DMS 273 (cell line): Measurements from ENCODE around the gene ZFAND3.

Source experiments
- DNase-seq: peaks from one replicate; lab custom pipeline; 2025; ENCODE audit not compliant: unreplicated experiment; lab: John Stamatoyannopoulos, UW

The ZFAND3 gene

DNA sequence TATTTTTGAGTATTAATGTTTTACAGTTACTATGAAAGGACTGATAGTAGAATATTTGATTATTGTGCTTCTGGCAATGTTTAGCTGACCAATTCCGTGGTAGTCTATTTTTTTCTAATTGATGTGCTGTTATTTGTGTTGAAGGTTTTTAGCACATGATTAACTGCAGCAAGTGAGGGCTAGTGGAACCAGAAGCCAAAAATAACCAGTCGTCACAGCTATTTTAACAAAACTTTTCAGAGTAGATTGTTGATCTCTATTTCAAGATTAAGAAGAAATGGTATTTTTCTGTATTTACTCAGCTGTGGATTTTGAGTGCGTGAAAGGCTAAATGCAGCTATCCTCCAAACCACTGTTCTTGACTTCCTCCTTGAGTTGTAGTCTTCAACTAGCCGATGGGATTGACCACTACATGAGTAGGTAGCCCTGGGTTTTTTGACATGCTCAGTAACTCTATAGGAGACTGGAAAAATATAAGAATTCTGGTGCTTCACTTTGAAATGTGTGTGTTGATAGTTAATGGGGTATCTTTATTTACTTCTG, 258.0 kb downstream of the ZFAND3 start:
- no peak for DNase-seq

DNA sequence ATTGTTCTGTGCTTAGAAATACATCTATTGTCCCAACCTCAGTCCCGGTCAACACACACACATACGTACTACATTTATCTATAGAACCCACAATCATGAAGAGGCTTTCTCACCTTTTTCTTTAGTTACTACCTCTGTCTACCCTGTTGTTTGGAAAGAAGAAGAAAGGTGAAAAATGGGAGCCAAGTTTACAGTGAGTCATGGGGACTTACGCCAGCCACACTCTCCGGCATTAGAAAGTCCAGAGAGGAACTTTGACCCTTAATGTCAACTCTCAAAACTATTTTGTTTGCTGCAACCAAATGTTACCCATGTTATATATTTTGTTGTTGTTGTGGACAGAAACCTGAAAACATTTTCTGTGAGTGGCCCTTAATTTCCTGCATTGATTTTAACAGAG, 259.1 kb downstream of the ZFAND3 start:
- no peak for DNase-seq

DNA sequence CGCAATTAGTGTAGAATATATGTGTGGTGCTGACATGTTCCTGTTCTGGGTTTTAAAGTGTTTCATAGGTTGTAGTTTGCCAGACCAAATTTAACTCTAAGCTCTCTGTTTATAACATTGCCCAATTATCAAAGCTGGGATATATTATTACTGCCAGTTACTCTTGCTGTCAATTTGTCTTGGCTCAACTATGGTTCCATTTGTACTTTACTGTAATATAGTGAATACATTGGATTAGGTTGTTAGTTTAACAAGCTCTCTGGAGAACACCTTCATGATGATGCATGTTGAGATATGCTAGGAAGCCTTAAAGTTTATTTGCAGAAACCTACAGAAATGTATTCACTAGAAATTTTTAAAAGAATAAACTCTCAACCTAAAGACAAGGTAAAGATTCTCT, 259.6 kb downstream of the ZFAND3 start:
- no peak for DNase-seq

DNA sequence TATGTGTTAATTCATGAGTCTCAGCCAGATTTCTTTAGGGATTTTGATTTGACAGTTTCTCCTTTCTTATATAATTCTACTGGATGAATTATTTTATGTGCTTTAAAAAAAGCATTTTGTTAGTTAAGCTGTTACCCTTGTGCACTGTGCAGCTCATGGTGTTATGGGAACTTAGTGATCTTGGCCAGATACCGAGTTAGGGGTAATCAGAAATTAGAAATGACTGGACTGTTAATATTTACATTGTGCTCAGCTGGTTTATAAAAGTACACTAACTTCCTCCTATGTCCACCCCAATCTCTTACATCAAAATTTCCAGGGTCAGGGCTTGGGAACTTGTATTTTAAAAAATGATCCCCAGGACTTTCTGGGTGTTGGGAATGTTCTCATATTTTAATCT, 260.0 kb downstream of the ZFAND3 start:
- DNase-seq, result no peak

DNA sequence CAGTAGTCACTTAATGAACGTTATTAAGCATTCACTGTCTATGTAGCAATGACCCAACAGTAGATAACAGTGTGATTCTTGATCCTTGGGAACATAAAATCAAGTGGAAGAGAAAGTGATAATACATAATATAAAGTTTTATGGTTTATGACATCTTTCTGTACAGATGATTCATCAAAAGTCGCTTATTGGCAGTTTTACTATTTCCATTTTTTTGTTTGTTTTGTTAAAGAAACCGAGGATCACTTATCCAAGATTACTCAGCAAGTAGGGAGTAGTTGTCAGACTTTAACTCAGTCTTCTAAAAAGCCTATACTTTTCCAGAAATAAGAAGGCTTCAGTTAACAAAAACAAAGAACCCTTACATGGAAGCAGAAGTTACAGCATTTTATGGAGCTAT, 260.8 kb downstream of the ZFAND3 start:
- no peak for DNase-seq

DNA sequence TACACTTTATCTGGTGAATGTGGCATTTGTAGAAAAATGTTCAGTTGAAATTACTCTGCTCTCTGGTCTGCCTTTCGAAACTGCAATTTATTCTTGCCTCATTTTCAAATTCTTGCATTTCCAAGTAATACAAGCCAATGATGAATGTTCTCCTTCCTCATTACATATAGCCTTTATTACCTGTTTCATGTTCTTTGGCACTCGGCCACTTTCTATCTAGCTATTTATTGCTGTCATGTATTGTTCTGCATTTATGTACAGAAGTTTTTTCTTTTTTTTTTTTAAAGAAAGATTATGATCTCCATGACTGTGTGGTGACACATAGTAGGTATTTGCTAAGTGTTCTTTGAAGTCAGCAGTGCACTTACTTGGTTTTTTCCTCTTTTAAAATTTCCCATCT, 261.4 kb downstream of the ZFAND3 start:
- DNase-seq, result no peak

DNA sequence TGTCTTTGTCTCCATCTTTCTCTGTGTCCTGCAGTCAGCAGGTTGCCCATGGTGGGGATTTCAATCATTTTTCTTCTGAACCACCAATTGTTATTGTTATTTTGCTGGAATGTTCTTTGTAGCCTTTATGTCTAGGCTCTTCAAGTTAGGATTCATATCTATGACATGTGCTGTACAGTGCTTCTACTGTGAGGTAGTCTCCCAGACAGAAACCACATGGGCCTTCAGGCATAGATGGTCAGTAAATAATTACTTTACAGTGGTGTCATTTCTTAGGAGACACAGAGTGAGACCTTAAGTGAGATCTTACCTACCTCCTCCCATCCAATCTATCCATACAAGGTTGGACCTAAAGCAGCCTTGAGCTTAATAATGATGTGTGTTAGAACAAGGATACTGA, 265.5 kb downstream of the ZFAND3 start:
- no peak for DNase-seq

DNA sequence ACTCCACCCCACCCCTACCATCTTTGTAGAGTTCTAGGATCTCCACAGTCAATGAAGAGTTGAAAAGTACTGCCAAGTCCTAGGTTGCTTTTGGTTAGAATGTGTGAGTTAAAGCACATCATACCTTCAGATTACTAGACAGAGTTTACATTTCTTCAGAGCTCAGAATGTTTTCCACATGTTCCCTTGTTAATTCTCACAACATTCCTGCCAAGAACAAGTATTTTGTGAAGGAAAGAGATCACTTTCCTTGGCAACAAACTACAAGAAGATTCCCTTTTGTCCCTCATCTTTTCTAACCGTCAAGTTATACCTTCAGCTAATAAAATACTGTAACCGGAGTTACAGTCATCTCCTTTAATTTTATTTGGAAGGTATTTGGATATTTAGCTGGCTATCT, 266.8 kb downstream of the ZFAND3 start:
- no peak for DNase-seq

DNA sequence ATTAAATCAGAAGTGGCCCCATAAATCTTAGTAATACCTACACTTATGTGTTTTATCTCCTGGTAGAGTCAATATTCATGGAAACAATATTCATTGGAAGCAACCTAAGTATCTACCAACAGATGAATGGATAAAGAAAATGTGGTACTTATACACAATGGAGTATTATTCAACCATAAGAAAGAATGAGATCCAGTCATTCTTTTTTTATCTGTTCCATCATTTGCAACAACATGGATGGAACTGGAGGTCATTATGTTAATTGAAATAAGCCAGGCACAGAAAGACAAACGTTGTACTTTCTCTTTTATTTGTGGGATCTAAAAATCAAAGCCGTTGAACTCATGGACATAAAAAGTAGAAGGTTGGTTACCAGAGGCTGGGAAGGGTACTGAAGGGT, 268.5 kb downstream of the ZFAND3 start:
- no peak for DNase-seq

DNA sequence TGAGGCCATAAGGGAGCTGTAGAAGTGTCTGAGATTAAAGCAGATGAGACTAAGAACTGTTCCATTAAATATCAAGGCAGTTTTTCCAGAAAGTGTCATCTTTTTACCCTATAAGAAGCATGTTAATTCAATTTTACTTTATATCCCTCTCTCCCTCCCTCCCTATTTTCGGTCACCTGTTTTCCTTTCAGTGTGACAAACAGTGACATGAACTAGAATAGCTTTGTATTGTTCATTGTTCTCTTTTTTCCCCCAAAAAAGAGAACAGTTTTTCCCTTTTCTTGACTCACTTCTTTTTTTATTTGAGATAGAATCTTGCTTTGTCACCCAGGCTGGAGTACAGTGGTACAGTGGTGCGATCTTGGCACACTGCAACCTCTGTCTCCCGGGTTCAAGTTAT, 269.3 kb downstream of the ZFAND3 start:
- no peak for DNase-seq

DNA sequence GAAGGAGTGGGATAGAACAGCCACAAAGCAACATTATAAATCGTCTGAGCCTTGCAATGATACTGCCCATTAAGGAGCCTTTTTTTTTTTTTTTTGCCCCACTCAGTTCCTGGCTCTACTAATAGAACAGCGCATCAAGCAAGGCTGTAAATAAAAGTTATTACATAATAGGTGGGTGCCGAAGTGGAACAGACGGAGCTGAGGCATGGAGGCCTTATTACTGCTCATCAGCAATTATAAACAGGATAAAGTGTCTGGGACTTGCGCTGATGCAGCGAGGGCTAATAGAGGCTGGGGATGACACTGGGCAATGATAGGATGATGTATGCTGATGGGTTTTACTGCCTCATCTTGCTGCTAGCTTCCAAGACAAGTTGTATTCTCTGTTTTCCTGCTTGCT, 272.1 kb downstream of the ZFAND3 start:
- DNase-seq, result no peak

DNA sequence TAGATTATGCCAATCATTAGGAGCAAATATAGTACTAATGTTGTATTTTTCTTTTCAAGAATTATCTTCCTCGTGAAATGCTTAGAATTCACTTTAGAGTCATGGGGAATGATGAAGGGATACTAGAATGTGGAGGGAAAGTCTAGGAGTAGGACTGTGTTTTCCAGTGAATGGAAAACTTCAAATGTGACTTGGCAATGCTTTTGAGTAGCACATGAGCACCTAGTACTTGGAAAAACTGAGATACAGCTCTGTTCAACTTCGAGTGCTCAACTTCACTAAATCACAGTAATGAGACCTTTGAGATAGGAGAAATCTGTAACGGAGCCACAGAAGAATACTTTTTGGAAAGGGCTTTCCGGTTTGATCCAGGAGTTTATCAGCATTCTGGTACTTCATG, 272.9 kb downstream of the ZFAND3 start:
- no peak for DNase-seq

DNA sequence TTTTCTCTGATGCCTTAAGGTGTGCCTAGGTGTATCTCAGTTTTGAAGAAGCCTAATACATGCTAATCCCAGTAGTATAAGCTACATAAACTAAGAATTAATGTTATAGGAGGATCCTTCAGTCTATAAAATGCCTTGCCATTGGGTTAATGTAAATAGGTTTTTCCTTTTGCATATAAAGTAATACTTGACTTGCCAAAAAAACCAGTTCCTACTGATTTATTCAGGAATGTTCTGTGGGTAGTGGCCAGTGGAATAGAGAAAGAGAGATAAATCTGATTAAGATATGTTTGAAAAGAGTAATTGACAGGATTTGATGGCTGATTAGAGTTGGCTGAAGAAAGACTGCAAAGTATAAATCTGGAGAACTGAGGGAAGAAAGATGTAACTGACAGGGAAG, 273.4 kb downstream of the ZFAND3 start:
- DNase-seq, result no peak

DNA sequence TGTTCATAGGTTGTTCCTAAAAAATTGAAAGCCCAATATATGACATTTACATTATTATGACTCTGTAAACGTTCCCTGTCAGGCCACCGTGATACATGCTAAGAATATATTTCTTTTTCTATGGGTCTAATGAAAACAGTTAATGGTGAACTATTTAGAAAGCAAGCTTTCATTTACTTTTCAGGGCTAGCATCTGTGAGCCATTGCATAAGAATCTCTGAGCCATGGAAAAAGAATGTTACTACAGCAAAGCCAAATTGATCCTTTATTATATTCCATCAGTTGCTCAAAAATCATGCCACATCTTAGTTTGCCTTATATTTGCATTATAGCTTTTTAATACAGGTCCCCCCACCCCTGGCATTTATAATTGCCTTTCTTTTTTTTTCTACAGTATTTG, 275.5 kb downstream of the ZFAND3 start:
- DNase-seq, result no peak

DNA sequence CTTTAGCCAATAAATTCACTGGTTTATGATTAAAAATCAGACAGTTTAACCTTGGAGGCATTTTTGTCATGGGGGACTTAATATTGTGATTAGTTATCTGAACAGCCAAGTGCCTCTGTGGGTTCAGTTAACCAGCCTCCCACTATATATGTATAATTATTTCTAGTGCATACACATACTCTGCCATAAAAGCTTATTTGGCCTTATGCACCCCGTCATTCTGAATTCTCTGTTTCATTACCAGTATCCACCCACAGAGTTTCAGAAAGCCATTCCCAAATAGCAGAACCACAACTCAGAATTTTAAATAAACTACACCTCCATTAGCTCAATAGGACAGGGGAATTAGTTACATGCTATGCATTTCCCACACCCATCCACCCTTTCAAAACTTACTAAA, 279.7 kb downstream of the ZFAND3 start:
- DNase-seq, result no peak

DNA sequence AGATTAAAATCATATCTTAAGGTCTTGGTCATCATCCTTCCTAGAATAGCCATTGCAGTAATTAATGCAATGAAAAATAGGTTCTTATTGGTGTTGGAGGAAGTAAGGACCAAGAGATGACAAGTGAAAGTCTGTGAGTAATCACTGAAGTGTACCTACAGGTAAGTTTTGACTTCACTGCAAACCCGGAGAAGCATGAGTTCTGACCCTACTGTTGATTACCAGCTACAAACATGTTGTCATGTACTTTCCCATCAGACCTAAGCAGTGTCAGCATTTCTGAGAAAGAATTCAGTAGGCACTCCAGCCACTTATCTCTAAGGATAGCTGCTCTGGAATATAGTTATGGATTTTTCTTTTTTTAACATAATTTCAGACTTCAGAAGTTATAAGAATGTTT, 280.9 kb downstream of the ZFAND3 start:
- no peak for DNase-seq

DNA sequence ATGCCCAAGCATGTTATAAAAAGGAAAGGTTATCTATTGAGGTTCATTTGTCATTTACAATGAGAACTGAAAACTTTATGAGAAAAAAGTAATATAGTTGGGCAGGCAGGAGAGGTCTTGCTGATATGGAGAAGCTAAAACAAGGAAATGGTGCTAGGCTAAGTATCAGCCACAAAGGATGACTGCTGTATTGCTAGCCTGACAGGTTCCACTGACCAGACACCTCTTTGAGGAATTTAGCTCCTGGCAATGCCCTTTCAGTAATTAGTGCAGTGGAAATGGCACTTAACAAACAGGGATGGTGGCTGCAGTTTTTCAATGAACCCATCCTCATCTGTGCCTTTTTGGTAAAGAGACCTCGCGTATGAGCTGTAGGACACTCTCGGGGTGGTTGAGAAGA, 284.4 kb downstream of the ZFAND3 start:
- DNase-seq, result no peak

DNA sequence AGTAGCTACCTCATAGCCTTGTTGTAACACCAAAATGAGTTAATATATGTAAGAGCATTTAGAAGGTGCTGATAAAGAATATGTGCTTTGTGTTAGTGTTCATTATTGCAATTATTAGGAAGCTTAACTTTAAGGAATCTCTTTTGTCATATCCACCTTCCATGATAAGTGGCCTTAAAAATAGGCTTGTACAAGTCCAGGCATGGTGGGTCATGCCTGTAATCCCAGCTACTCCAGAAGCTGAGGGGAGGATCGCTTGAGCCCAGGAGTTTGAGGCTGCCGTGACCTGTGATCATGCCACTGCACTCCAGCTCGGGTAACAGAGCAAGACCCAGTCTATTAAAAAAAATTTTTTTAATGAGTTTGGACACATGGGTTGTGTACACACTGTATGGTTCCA, 285.5 kb downstream of the ZFAND3 start:
- no peak for DNase-seq

DNA sequence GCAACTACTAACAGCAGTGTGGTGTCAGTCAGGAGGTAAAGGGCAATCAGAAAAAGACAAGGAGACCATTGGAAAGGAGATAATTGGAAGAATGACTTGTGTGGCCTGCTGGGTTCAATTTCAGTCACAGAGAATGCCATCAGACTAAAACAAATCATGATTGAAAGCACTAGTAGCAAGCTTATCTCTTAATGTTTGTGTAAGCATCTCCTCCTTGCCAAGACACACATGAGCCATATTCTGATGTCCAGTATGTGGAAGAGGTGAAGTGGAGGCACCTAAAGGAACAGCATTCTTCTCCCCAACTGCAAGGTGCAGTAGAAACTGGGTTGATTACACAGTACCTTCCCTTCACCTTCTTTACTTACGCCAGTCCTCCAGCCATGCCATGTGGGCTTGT, 287.5 kb downstream of the ZFAND3 start:
- no peak for DNase-seq

DNA sequence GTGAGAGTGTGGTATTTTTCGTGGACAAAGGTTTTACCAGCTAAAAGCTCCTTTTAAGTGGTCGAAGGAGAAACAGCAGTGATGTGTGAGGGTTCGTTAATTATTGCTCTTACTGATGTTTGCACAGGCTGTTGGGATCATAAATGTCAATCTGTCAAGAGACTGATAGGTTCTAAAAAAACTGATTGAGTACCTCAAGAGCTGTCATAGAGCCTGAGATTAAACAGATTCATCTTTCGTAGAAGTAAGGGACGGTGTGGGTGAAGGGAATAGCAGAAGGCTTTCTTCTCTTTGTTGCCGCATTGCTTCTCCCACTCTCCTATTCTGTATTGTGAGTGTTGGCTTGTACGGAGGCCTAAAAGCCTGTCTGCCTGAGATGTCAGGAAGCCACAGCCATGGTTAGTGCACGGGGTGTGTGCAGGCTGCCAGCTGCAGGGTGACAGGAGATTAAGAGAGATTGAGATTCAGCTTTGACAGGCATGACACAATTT, 291.0 kb downstream of the ZFAND3 start:
- DNase-seq, result no peak

DNA sequence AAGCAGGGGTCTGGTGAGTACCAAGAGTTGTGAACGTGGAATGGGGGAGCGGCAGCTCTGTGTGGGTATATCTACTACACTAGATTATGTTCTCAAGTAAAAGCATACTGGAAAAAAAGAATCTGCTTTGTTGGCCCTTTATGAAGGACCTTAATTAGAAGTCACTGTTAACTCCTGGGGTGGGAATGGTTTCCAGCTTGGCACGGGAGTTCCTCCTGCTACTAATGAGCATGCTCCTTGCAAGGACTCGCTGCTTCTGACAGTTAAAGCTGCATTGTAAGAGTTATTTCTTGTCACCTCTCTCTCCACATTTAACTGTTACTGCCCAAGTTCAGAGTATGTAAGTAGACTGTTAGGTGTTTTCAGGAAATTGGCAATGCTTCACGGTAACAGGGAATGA, 292.7 kb downstream of the ZFAND3 start:
- DNase-seq, result no peak

DNA sequence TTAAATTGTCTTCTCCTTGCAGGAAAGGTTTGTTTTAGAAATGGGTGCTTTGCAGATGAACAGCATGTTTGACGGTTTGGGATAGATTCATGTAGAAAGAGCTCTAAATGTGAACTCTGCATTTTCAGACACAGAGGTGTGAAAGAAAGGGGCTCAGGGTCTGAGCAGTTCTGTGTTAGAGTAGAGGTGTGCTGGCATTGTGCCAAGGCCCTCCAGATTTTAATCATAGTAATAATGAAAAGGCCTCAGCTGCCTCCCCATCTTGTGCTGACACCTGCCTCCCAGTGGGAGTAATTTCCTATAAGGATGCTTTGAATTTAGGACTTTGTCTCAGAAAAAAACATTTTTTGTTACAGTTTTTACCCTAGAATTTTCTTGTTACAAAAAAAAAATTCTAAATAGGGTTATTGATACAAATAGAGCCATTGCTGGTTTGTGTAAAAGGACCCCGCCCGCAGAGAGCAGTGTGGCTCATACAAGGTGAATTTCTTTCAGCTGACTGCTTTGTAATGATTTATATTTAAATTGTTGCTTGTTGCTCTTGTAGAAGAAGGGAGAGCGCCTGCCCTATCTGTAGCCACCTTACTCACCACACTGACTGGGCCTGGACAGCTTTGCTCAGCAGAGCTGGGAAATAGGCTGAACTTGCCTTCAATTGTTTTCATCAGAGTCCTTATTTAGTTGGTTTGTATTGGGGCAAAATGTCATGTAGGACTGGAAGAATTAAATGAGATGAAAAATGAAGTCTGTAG, 294.5 kb downstream of the ZFAND3 start:
- peak; percentile 27 for DNase-seq

DNA sequence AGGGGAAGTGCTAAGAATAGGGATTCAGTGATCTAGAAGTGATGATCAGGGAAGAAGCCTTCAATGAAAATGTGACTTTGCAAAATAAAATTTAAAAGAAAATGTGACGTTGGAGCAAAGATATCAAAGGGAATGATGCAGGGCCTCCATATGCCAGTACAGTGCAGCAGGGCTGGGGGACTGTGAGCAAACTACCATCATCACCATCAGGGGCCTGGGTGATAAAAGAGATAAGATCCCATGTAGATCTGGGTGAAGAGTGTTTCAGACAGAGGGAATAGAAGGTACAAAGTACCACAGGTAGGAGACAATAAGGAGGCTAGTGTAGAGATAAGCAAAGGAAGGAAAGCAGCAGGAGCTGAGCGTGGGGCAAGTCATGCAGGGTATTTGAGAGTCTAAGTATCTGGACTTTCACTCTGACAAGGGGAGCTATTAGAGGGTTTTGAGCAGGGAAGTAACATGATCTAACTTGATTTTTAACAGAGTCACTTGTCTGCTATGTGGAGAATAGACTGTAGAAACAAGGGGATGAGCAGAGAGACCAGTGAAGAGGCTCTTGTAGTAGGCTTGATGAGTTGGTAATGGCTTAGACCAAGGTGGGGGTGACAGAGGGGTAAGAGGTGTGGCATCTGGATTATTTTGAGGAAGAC, 295.6 kb downstream of the ZFAND3 start:
- no peak for DNase-seq
